ENCODE measurements around the gene ZFYVE1.

ZFYVE1 gene

GRCh38 chr14:72996916-72997315, 30.0 kb downstream of the ZFYVE1 start:
- Histone ChIP-seq H3K9me3 (ENCODE audit: low read depth, low read length) (no peaks in the 10 kb centered on the region), H3K4me3 (no peak overlapping the region), H3K9ac (ENCODE audit: insufficient read length) (no peak overlapping the region), H3K36me3 (ENCODE audit: insufficient read depth, low read length) (peaks cover 13% of the 10 kb centered on the region; the same call in 1 of the 2 replicates), H3K27ac (no peak overlapping the region)
- no peak for DNase-seq (ENCODE audit: low read depth, low spot score)
- no peak for TF ChIP-seq EZH2 (IDR thresholded peaks at IDR 0.05)
- no peak for TF ChIP-seq FOXP2 (optimal IDR thresholded peaks at IDR 0.05; ENCODE audit: control extremely low read depth, extremely low read length, insufficient read depth)
- no peak for TF ChIP-seq POLR2AphosphoS5 (IDR thresholded peaks at IDR 0.05; ENCODE audit: borderline replicate concordance, low read depth, low read length)

DNA sequence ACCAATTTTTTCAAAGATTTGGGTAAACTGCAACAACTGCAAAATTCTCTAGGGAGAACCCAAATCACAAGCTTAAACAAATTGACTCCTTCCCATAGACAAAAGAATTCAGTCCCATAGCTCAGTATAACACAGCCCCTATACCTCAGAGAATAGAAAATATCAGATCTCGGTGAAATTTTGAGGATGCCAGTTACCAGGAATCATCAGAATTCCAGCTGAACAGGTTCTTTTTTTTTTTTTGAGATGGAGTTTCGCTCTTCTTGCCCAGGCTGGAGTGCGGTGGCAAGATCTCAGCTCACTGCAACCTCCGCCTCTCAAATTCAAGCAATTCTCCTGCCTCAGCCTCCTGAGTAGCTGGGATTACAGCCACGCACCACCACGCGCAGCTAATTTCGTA, 36.7 kb downstream of the ZFYVE1 start:
- no peak for TF ChIP-seq FOXP2 (optimal IDR thresholded peaks at IDR 0.05; ENCODE audit: control extremely low read depth, extremely low read length, insufficient read depth)
- no peak for TF ChIP-seq POLR2AphosphoS5 (IDR thresholded peaks at IDR 0.05; ENCODE audit: borderline replicate concordance, low read depth, low read length)
- no peak overlapping the region for H3K9ac ChIP-seq (ENCODE audit: insufficient read length)
- no peak for DNase-seq (ENCODE audit: low read depth, low spot score)
- H3K9me3 ChIP-seq (ENCODE audit: low read depth, low read length), result no peaks in the 10 kb centered on the region
- no peaks in the 10 kb centered on the region; the same call in 1 of the 2 replicates for H3K36me3 ChIP-seq (ENCODE audit: insufficient read depth, low read length)
- peak overlapping the region; percentile 71; the same call in 1 of the 2 replicates for H3K27ac ChIP-seq
- no peak overlapping the region for H3K4me3 ChIP-seq

DNA sequence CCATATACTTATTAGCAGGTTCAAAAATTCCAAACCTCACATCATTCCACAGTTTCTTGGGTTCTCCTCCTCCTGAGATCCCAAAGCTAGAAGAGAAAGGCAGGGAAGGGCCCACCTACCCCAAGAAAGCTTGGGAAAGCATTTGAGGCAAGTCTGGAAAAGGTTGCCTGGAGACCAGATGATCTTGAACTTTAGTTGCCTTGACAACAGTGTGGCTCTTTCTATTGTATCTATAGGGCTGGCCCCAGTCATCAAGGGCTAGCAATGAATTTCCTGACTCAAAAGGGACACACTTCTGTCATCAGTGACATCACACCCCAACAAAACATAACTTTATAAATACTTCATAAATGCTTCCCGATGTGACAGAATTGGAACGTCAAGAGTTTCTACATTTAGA, 40.0 kb downstream of the ZFYVE1 start:
- Histone ChIP-seq H3K9ac (ENCODE audit: insufficient read length) (no peak overlapping the region), H3K4me3 (no peak overlapping the region), H3K27ac (no peak overlapping the region), H3K9me3 (ENCODE audit: low read depth, low read length) (no peaks in the 10 kb centered on the region), H3K36me3 (ENCODE audit: insufficient read depth, low read length) (no peaks in the 10 kb centered on the region; the same call in 1 of the 2 replicates)
- TF ChIP-seq FOXP2 (optimal IDR thresholded peaks at IDR 0.05; ENCODE audit: control extremely low read depth, extremely low read length, insufficient read depth) (no peak), POLR2AphosphoS5 (IDR thresholded peaks at IDR 0.05; ENCODE audit: borderline replicate concordance, low read depth, low read length) (no peak)
- no peak for DNase-seq (ENCODE audit: low read depth, low spot score)

DNA sequence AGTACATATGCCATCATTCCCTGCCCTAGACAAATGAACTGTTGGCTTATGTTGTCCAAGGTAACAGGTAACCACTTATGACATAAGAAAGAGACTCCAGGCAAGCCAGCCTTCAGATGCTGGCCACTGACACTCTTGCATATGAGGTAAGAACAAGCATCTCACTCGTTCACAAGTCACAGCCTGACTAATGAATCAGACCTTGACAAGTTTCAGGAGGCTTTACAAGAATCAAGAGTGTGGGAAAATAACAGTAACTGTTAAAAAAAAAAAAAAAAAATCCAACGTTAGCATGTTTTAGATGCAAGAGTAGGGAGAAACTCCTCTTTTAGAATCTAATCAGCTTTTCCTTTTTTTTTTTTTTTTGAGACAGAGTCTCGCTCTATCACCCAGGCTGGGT, 40.7 kb downstream of the ZFYVE1 start:
- Histone ChIP-seq H3K36me3 (ENCODE audit: insufficient read depth, low read length) (no peaks in the 10 kb centered on the region; the same call in 1 of the 2 replicates), H3K9ac (ENCODE audit: insufficient read length) (no peak overlapping the region), H3K4me3 (no peak overlapping the region), H3K9me3 (ENCODE audit: low read depth, low read length) (no peaks in the 10 kb centered on the region), H3K27ac (no peak overlapping the region)
- DNase-seq (ENCODE audit: low read depth, low spot score), result no peak
- TF ChIP-seq FOXP2 (optimal IDR thresholded peaks at IDR 0.05; ENCODE audit: control extremely low read depth, extremely low read length, insufficient read depth) (no peak), POLR2AphosphoS5 (IDR thresholded peaks at IDR 0.05; ENCODE audit: borderline replicate concordance, low read depth, low read length) (no peak), EZH2 (IDR thresholded peaks at IDR 0.05) (no peak)

DNA sequence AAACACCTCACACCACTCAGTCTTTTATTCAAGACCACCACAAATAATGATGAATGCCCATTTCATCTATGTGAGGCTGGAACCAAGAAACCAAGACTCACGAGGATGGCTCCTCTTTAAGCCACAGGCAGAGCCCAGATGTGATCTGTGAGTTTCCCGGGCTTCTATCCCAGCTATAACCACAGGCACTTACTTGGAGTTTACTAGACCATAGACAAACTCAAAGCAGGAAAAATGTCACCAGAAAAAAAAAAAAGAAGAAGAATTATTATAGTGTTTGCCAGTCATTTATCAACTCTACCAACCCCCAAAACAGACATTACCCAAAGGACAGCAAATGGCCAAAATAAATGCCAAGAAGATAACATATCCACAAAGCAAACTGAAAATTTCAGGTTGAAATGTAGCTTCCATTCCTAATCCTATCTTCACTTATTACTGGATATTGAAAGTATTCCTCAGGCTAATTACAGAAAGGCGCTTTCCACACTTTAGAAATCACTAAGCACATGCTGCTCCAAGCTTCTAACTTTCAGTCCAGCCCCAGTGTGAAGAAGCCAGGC, 44.7 kb downstream of the ZFYVE1 start:
- DNase-seq (ENCODE audit: low read depth, low spot score), result no peak
- TF ChIP-seq POLR2AphosphoS5 (IDR thresholded peaks at IDR 0.05; ENCODE audit: borderline replicate concordance, low read depth, low read length) (no peak), FOXP2 (optimal IDR thresholded peaks at IDR 0.05; ENCODE audit: control extremely low read depth, extremely low read length, insufficient read depth) (no peak), EZH2 (IDR thresholded peaks at IDR 0.05) (no peak)
- H3K9ac ChIP-seq (ENCODE audit: insufficient read length), result no peak overlapping the region

DNA sequence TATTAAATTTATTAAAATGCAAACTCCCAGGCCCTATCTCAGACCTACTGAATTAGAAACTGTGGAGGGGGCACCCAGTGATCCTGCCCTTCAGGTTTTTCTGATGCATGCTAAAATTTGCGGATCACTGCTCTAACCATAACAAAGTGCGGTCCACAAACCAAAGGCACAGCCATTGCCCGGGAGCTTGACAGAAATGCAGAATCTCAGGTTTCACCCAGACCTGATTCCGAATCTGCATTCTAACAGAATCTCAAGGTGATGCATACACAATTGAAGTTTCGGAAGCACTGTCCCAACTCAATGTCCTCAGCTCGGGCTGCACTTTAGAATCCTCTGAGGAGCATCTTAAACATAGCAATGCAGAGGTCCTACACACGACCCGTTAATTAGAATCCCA, 46.0 kb downstream of the ZFYVE1 start:
- H3K36me3 ChIP-seq (ENCODE audit: insufficient read depth, low read length), result no peaks in the 10 kb centered on the region
- H3K9ac ChIP-seq (ENCODE audit: insufficient read length), result no peak overlapping the region
- no peak overlapping the region for H3K27ac ChIP-seq
- no peak overlapping the region for H3K4me3 ChIP-seq
- H3K9me3 ChIP-seq (ENCODE audit: low read depth, low read length), result no peaks in the 10 kb centered on the region
- DNase-seq (ENCODE audit: low read depth, low spot score), result no peak
- TF ChIP-seq FOXP2 (optimal IDR thresholded peaks at IDR 0.05; ENCODE audit: control extremely low read depth, extremely low read length, insufficient read depth), result no peak
- no peak for TF ChIP-seq EZH2 (IDR thresholded peaks at IDR 0.05)
- no peak for TF ChIP-seq POLR2AphosphoS5 (IDR thresholded peaks at IDR 0.05; ENCODE audit: borderline replicate concordance, low read depth, low read length)

More for the DNA sequence above, 44.7 kb downstream of the ZFYVE1 start:
- H3K9me3 ChIP-seq (ENCODE audit: low read depth, low read length), result no peaks in the 10 kb centered on the region
- H3K27ac ChIP-seq, result no peak overlapping the region; the same call in 1 of the 2 replicates
- no peaks in the 10 kb centered on the region; the same call in 1 of the 2 replicates for H3K36me3 ChIP-seq (ENCODE audit: insufficient read depth, low read length)
- no peak overlapping the region for H3K4me3 ChIP-seq

DNA sequence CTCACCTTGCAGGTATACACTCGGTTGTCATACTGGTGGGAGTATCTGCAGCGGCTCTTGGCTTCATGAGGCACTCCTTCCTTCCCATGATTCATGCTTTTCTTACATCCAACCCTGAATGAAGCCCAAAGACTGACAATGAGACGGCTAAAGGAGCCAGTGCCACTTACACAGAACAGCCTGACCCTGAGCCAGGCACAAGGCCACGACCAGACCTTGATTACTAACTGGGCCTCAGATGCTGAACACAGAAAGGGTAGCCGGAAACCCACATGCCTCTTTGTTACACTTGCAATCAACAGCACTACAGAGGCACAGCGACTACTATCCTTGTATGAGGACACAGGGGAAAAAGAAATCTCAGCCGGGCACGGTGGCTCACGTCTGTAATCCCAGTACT, 48.0 kb downstream of the ZFYVE1 start:
- no peak overlapping the region for H3K4me3 ChIP-seq
- no peak overlapping the region for H3K9ac ChIP-seq (ENCODE audit: insufficient read length)
- no peaks in the 10 kb centered on the region for H3K9me3 ChIP-seq (ENCODE audit: low read depth, low read length)
- no peak for DNase-seq (ENCODE audit: low read depth, low spot score)
- no peak for TF ChIP-seq POLR2AphosphoS5 (IDR thresholded peaks at IDR 0.05; ENCODE audit: borderline replicate concordance, low read depth, low read length)
- TF ChIP-seq FOXP2 (optimal IDR thresholded peaks at IDR 0.05; ENCODE audit: control extremely low read depth, extremely low read length, insufficient read depth), result no peak
- no peak for TF ChIP-seq EZH2 (IDR thresholded peaks at IDR 0.05)
- H3K27ac ChIP-seq, result no peak overlapping the region
- no peaks in the 10 kb centered on the region; the same call in 1 of the 2 replicates for H3K36me3 ChIP-seq (ENCODE audit: insufficient read depth, low read length)

GRCh38 chr14:72975770-72976169, 51.1 kb downstream of the ZFYVE1 start:
- no peak for DNase-seq (ENCODE audit: low read depth, low spot score)
- Histone ChIP-seq H3K9ac (ENCODE audit: insufficient read length) (no peak overlapping the region), H3K9me3 (ENCODE audit: low read depth, low read length) (no peaks in the 10 kb centered on the region), H3K27ac (no peak overlapping the region), H3K4me3 (no peak overlapping the region), H3K36me3 (ENCODE audit: insufficient read depth, low read length) (no peaks in the 10 kb centered on the region; the same call in 1 of the 2 replicates)
- TF ChIP-seq FOXP2 (optimal IDR thresholded peaks at IDR 0.05; ENCODE audit: control extremely low read depth, extremely low read length, insufficient read depth) (no peak), EZH2 (IDR thresholded peaks at IDR 0.05) (no peak), POLR2AphosphoS5 (IDR thresholded peaks at IDR 0.05; ENCODE audit: borderline replicate concordance, low read depth, low read length) (no peak)

- DNase-seq (ENCODE audit: low read depth, low spot score), result no peak
- Histone ChIP-seq H3K9ac (ENCODE audit: insufficient read length) (no peak overlapping the region), H3K36me3 (ENCODE audit: insufficient read depth, low read length) (no peaks in the 10 kb centered on the region; the same call in 1 of the 2 replicates), H3K27ac (no peak overlapping the region), H3K4me3 (no peak overlapping the region), H3K9me3 (ENCODE audit: low read depth, low read length) (no peaks in the 10 kb centered on the region)
- TF ChIP-seq POLR2AphosphoS5 (IDR thresholded peaks at IDR 0.05; ENCODE audit: borderline replicate concordance, low read depth, low read length), result no peak
- no peak for TF ChIP-seq FOXP2 (optimal IDR thresholded peaks at IDR 0.05; ENCODE audit: control extremely low read depth, extremely low read length, insufficient read depth)
- TF ChIP-seq EZH2 (IDR thresholded peaks at IDR 0.05), result no peak
Measured at GRCh38 chr14:72974661-72975060, 52.2 kb downstream of the ZFYVE1 start.
